ENCODE results near the gene LRIG1.

DNA sequence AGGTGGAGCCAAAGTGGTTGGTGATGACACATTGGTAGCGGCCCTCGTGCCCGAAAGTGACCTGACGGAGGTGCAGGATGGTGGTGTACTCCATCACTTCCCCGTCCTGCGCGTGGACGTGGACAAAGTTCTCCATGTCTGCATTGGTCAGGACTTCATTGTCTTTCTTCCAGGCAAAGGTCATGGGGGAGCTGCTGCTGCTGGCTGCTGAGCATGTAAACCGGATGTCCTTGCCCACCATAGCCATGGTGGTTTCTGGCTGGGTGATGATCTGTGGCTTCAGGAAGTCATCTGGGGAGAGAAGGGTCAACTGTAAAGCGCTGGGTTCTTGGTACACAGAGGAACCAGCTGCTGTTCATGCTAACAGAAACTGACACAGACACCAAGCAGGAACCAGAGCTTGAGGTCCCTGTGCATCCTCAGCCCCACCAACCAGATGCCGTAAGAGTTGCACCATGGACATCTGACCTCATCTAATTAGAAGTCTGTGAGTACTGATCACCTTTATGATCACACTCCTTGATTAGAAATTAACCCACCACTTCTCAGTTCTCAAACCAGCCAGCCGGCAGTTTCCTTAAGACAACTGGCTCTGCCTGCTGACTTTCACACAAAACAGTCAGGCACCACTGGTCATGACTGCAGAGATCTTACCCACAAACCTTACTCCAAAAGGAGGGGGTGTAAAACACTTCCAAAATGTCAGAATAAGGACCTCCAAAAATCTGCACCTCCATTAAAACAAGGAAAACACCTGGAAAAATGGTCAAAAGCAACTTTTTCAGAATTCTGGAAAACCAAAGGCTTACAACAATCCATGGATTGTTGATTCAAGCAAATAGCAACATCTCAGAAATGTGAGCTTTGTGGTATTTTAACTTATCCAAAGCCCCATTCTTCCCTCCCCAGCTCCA, 114.6 kb downstream of the LRIG1 start:
- TF ChIP-seq TEAD4 (IDR thresholded peaks at IDR 0.05) (no peak), EP300 (IDR thresholded peaks at IDR 0.05; ENCODE audit: borderline replicate concordance) (no peak), NFIC (IDR thresholded peaks at IDR 0.05) (no peak), EGR1 (IDR thresholded peaks at IDR 0.05) (no peak), RAD21 (IDR thresholded peaks at IDR 0.05; ENCODE audit: low read depth) (no peak), CREB1 (IDR thresholded peaks at IDR 0.05; ENCODE audit: low read depth) (no peak), CEBPB (IDR thresholded peaks at IDR 0.05) (no peak), TCF12 (IDR thresholded peaks at IDR 0.05; ENCODE audit: low read depth) (no peak)
- TF ChIP-seq, protein P1, sequence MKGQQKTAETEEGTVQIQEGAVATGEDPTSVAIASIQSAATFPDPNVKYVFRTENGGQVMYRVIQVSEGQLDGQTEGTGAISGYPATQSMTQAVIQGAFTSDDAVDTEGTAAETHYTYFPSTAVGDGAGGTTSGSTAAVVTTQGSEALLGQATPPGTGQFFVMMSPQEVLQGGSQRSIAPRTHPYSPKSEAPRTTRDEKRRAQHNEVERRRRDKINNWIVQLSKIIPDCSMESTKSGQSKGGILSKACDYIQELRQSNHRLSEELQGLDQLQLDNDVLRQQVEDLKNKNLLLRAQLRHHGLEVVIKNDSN (IDR thresholded peaks at IDR 0.05): no peak
- TF ChIP-seq, protein P2, sequence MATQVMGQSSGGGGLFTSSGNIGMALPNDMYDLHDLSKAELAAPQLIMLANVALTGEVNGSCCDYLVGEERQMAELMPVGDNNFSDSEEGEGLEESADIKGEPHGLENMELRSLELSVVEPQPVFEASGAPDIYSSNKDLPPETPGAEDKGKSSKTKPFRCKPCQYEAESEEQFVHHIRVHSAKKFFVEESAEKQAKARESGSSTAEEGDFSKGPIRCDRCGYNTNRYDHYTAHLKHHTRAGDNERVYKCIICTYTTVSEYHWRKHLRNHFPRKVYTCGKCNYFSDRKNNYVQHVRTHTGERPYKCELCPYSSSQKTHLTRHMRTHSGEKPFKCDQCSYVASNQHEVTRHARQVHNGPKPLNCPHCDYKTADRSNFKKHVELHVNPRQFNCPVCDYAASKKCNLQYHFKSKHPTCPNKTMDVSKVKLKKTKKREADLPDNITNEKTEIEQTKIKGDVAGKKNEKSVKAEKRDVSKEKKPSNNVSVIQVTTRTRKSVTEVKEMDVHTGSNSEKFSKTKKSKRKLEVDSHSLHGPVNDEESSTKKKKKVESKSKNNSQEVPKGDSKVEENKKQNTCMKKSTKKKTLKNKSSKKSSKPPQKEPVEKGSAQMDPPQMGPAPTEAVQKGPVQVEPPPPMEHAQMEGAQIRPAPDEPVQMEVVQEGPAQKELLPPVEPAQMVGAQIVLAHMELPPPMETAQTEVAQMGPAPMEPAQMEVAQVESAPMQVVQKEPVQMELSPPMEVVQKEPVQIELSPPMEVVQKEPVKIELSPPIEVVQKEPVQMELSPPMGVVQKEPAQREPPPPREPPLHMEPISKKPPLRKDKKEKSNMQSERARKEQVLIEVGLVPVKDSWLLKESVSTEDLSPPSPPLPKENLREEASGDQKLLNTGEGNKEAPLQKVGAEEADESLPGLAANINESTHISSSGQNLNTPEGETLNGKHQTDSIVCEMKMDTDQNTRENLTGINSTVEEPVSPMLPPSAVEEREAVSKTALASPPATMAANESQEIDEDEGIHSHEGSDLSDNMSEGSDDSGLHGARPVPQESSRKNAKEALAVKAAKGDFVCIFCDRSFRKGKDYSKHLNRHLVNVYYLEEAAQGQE (IDR thresholded peaks at IDR 0.05; ENCODE audit: low read depth): no peak
- TF ChIP-seq, protein P3, sequence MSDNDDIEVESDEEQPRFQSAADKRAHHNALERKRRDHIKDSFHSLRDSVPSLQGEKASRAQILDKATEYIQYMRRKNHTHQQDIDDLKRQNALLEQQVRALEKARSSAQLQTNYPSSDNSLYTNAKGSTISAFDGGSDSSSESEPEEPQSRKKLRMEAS (IDR thresholded peaks at IDR 0.05): no peak

Data from Ishikawa (cell line).